ENCODE data around the gene PLCB4.
A peak's percentile ranks its signal among the peaks of the same experiment; 100 is the strongest.
"Not testable (repeated sequence)": the region's sequence is repeated elsewhere in the genome, so short reads cannot be mapped to it uniquely, and the experiment has no call there.

The PLCB4 gene

GRCh38 chr20:9385345-9386310 lies 316.7 kb downstream of the PLCB4 start:
- not testable (repeated sequence) for FAIRE-seq

GRCh38 chr20:9388160-9388812 lies 319.4 kb downstream of the PLCB4 start:
- no peak for FAIRE-seq

- no peak for FAIRE-seq
These were observed 319.9 kb downstream of the PLCB4 start for GRCh38 chr20:9388813-9389161.

- no peak for FAIRE-seq
These were observed 320.5 kb downstream of the PLCB4 start for GRCh38 chr20:9389346-9389745.

- no peak for FAIRE-seq
These were observed 321.6 kb downstream of the PLCB4 start for GRCh38 chr20:9390441-9390840.

GRCh38 chr20:9392892-9393857 lies 324.3 kb downstream of the PLCB4 start:
- FAIRE-seq: no peak

- no peak for FAIRE-seq
These were observed 327.1 kb downstream of the PLCB4 start for GRCh38 chr20:9395971-9396370.

- no peak for FAIRE-seq
These were observed 329.0 kb downstream of the PLCB4 start for GRCh38 chr20:9397928-9398327.

- FAIRE-seq: no peak
These were observed 330.0 kb downstream of the PLCB4 start for GRCh38 chr20:9398882-9399281.

- FAIRE-seq: no peak
These were observed 330.4 kb downstream of the PLCB4 start for GRCh38 chr20:9399322-9399721.

GRCh38 chr20:9400171-9401025 lies 331.5 kb downstream of the PLCB4 start:
- FAIRE-seq: no peak

- no peak for FAIRE-seq
These were observed 332.5 kb downstream of the PLCB4 start for GRCh38 chr20:9401371-9401770.

GRCh38 chr20:9402141-9402540 lies 333.3 kb downstream of the PLCB4 start:
- no peak for FAIRE-seq

- no peak for FAIRE-seq
These were observed 333.7 kb downstream of the PLCB4 start for GRCh38 chr20:9402546-9402945.

- no peak for FAIRE-seq
These were observed 334.6 kb downstream of the PLCB4 start for GRCh38 chr20:9403448-9403847.

- FAIRE-seq: peak; percentile 67
These were observed 339.0 kb downstream of the PLCB4 start for GRCh38 chr20:9407805-9408421.

GRCh38 chr20:9408422-9409300 lies 339.8 kb downstream of the PLCB4 start:
- FAIRE-seq: no peak

GRCh38 chr20:9409352-9409751 lies 340.5 kb downstream of the PLCB4 start:
- FAIRE-seq: no peak

GRCh38 chr20:9409981-9410380 lies 341.1 kb downstream of the PLCB4 start:
- no peak for FAIRE-seq

- no peak for FAIRE-seq
These were observed 342.9 kb downstream of the PLCB4 start for GRCh38 chr20:9411833-9412232.

GRCh38 chr20:9412309-9412708 lies 343.4 kb downstream of the PLCB4 start:
- no peak for FAIRE-seq
